Ishikawa (cell line): ENCODE results near the gene RNF150.
A peak's percentile ranks its signal among the peaks of the same experiment; 100 is the strongest.

ENCODE experiments used
- CEBPB ChIP-seq: IDR thresholded peaks from 2 replicates; pipeline ENCODE4 v1.6.1; 2012
- CREB1 ChIP-seq: IDR thresholded peaks from 2 replicates; pipeline ENCODE4 v1.6.1; 2012; ENCODE audit warnings: low read depth
- EGR1 ChIP-seq: IDR thresholded peaks from 2 replicates; pipeline ENCODE4 v1.6.1; 2012
- EP300 ChIP-seq: IDR thresholded peaks from 2 replicates; pipeline ENCODE4 v1.6.1; 2012; ENCODE audit warnings: borderline replicate concordance
- FOXM1 ChIP-seq: IDR thresholded peaks from 2 replicates; pipeline ENCODE4 v1.6.1; 2012; ENCODE audit warnings: low read depth, borderline replicate concordance
- NFIC ChIP-seq: IDR thresholded peaks from 2 replicates; pipeline ENCODE4 v1.6.1; 2012
- RAD21 ChIP-seq: IDR thresholded peaks from 2 replicates; pipeline ENCODE4 v1.6.1; 2012; ENCODE audit warnings: low read depth
- TAF1 ChIP-seq: IDR thresholded peaks from 2 replicates; pipeline ENCODE4 v1.6.1; 2012; ENCODE audit warnings: low read depth, mild to moderate bottlenecking
- TCF12 ChIP-seq: IDR thresholded peaks from 2 replicates; pipeline ENCODE4 v1.6.1; 2012; ENCODE audit warnings: low read depth
- TEAD4 ChIP-seq: IDR thresholded peaks from 2 replicates; pipeline ENCODE4 v1.6.1; 2012
- YY1 ChIP-seq: IDR thresholded peaks from 2 replicates; pipeline ENCODE4 v1.6.1; 2012; ENCODE audit warnings: low read depth
- ZBTB7A ChIP-seq: IDR thresholded peaks from 2 replicates; pipeline ENCODE4 v1.6.1; 2012; ENCODE audit warnings: low read depth
- TF ChIP-seq, protein P1 (sequence below): IDR thresholded peaks from 2 replicates; pipeline ENCODE4 v1.6.1; 2012
- TF ChIP-seq, protein P2 (sequence below): IDR thresholded peaks from 2 replicates; pipeline ENCODE4 v1.6.1; 2012; ENCODE audit warnings: low read depth, mild to moderate bottlenecking
- TF ChIP-seq, protein P3 (sequence below): IDR thresholded peaks from 2 replicates; pipeline ENCODE4 v1.6.1; 2012

RNF150 gene

DNA sequence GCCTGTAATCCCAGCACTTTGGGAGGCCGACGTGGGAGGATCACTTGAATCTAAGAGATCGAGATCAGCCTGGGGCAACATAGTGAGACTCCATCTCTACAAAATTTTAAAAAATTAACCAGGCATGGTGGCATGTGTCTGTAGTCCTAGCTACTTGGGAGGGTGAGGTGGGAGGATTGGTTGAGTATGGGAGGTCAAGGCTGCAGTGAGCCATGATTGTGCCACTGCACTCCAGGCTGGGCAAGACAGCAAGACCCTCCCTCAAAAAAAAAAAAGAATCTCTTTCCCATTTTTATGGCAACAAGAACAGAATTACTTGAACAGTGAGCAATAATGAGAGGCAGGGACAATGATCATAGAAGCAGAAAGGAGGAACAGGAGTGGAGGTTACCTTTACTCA lies 94.8 kb downstream of the RNF150 start:
- no peak for TF ChIP-seq EP300
- no peak for TF ChIP-seq YY1
- TF ChIP-seq TCF12, result no peak
- no peak for TF ChIP-seq ZBTB7A
- no peak for TF ChIP-seq CEBPB

DNA sequence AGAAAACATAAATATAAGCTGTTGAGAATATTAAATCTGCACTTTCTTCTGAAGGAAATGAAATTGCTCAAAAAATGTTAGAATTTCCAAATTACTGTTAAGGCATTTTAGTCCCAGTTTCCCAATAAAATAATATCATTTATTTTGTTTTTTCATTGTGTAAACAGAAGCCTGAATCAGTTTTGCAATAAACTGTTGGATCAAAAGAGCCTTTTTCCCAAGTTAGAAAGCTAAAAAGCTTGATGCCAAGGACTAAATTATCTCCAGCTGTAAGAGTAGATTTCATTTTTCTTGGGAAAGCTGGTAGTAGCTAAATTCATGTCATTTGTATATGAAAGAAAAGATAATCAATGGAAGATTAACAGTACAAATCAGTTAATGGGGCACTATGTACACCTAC lies 95.8 kb downstream of the RNF150 start:
- no peak for TF ChIP-seq RAD21
- TF ChIP-seq NFIC, result no peak
- no peak for TF ChIP-seq ZBTB7A
- no peak for TF ChIP-seq EP300
- TF ChIP-seq, protein P1, sequence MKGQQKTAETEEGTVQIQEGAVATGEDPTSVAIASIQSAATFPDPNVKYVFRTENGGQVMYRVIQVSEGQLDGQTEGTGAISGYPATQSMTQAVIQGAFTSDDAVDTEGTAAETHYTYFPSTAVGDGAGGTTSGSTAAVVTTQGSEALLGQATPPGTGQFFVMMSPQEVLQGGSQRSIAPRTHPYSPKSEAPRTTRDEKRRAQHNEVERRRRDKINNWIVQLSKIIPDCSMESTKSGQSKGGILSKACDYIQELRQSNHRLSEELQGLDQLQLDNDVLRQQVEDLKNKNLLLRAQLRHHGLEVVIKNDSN, result no peak
- TF ChIP-seq, protein P2, sequence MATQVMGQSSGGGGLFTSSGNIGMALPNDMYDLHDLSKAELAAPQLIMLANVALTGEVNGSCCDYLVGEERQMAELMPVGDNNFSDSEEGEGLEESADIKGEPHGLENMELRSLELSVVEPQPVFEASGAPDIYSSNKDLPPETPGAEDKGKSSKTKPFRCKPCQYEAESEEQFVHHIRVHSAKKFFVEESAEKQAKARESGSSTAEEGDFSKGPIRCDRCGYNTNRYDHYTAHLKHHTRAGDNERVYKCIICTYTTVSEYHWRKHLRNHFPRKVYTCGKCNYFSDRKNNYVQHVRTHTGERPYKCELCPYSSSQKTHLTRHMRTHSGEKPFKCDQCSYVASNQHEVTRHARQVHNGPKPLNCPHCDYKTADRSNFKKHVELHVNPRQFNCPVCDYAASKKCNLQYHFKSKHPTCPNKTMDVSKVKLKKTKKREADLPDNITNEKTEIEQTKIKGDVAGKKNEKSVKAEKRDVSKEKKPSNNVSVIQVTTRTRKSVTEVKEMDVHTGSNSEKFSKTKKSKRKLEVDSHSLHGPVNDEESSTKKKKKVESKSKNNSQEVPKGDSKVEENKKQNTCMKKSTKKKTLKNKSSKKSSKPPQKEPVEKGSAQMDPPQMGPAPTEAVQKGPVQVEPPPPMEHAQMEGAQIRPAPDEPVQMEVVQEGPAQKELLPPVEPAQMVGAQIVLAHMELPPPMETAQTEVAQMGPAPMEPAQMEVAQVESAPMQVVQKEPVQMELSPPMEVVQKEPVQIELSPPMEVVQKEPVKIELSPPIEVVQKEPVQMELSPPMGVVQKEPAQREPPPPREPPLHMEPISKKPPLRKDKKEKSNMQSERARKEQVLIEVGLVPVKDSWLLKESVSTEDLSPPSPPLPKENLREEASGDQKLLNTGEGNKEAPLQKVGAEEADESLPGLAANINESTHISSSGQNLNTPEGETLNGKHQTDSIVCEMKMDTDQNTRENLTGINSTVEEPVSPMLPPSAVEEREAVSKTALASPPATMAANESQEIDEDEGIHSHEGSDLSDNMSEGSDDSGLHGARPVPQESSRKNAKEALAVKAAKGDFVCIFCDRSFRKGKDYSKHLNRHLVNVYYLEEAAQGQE, result no peak
- TF ChIP-seq, protein P3, sequence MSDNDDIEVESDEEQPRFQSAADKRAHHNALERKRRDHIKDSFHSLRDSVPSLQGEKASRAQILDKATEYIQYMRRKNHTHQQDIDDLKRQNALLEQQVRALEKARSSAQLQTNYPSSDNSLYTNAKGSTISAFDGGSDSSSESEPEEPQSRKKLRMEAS, result no peak
- no peak for TF ChIP-seq TEAD4

DNA sequence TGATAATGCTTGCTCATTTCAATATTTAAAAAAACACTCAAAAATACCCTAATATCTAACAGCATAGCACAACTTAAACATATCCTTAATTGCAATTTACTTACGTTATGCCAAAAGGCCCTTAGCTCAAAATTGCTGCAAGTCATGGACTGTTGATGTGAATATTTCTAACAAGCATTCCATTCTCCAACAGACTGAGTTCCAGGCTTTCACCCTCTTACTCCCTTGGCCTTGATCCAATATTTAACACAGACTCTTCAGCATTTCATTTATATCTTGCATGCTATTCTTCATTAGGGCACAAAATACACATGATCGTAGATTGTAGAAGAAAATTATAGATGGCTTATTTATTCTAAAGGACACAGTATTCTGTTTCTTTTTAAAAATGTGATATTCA lies 96.5 kb downstream of the RNF150 start:
- no peak for TF ChIP-seq EGR1
- no peak for TF ChIP-seq TAF1
- TF ChIP-seq, protein P1, result no peak
- TF ChIP-seq CEBPB, result no peak
- no peak for TF ChIP-seq TCF12
- TF ChIP-seq, protein P3, result no peak

DNA sequence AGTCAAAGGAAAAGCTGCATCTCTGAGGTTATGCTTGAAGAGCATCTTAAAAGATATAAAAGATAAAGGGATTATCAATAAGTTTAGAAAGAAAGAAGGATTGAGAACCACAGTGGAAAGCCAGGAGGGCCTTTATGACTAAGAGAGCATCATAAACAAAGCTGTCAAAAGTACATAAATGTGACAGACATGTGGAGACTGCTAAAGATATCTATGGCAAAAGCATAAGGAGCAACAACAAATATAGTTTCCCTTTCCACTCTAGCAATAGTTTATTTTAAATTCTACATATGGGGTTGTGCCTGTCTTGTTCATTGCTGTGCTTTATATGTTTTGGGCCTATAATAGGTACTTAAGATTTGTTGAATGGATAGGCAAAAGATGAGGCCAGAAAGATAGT lies 97.3 kb downstream of the RNF150 start:
- no peak for TF ChIP-seq NFIC
- TF ChIP-seq, protein P2, result no peak
- no peak for TF ChIP-seq CEBPB
- no peak for TF ChIP-seq TCF12
- TF ChIP-seq EP300, result no peak
- TF ChIP-seq YY1, result no peak

DNA sequence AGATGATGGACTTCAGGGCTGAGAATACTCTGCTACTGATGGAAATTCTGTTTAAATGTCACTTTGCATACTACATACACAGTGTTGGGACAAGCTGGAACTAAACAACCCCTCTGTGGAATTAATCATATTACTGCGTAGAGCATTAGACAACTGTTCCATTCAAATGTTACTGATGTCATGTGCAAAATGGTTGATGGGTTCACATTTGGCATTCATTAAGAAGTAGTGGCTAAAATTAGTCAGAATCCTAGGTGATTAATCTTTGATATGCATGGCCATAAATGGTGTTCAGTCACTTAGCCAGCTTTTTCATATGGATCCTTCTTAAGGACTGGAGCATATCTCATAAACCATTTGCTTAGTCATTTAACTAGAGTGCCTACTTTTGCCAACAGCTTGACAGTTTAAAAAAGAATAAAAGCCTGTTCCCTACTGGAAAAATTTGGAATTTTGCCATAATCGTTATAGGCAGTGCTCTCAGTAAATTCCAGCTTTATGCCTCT lies 105.2 kb downstream of the RNF150 start:
- no peak for TF ChIP-seq CREB1
- TF ChIP-seq, protein P1, result no peak
- no peak for TF ChIP-seq RAD21
- TF ChIP-seq TAF1, result no peak
- no peak for TF ChIP-seq YY1
- TF ChIP-seq NFIC, result peak; percentile 41; the same call in 1 of the 2 replicates
- TF ChIP-seq TCF12, result no peak
- no peak for TF ChIP-seq EGR1
- TF ChIP-seq TEAD4, result no peak

DNA sequence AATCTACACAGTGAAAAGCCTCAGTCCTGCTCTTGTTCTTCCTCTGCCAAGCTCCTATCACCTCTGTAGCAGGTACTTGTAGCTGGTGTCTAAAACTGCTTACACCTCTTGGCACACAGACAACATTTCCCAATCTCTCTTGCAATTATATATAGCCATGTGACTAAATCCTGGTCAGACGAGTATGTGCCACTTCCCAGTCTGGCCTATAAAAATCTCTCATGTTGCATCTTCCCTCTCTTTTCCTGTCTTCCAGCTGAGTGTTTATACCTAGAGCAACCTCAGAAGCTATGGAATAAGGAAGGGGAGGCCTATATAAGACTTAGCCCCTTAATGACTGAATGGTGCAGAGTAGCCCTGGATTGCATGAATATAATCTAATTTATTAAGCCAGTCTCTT lies 105.8 kb downstream of the RNF150 start:
- TF ChIP-seq TEAD4, result no peak
- no peak for TF ChIP-seq FOXM1
- TF ChIP-seq, protein P3, result no peak
- no peak for TF ChIP-seq TCF12
- peak; percentile 81 for TF ChIP-seq CEBPB
- TF ChIP-seq, protein P2, result no peak
- TF ChIP-seq EP300, result no peak
- TF ChIP-seq RAD21, result no peak
- TF ChIP-seq TAF1, result no peak
- no peak for TF ChIP-seq ZBTB7A
- TF ChIP-seq CREB1, result no peak
- no peak for TF ChIP-seq YY1
- no peak for TF ChIP-seq EGR1
- peak; percentile 60 for TF ChIP-seq NFIC
- TF ChIP-seq, protein P1, result peak; percentile 75
